CD14-positive monocyte (primary cell): Measurements from ENCODE around the gene TPK1. TPM values are rescaled to one million over a fixed set of nuclear protein-coding genes. Genes with fewer than 3 reads are reported as not detected.

Source experiments
- DNase-seq, 3 donors: peaks; one replicate each; pipeline ENCODE4 v3.0.0-alpha.2; 2011 to 2022
- H2AFZ ChIP-seq: 2 replicates; pipeline ENCODE4 v1.6.0; 2012; ENCODE audit warnings: mild to moderate bottlenecking, low read depth, low read length, inconsistent platforms; ENCODE audit not compliant: insufficient read depth, poor library complexity, severe bottlenecking
- H3K27ac ChIP-seq, 2 donors: 1 replicate in 1 of 2; 2 replicates in 1 of 2; pipeline ENCODE4 v1.5.1; 2012 to 2013; ENCODE audit warnings: low read length in 2 of 2, control low read depth in 1 of 2, inconsistent platforms in 1 of 2, low read depth in 1 of 2, mild to moderate bottlenecking in 1 of 2
- H3K27me3 ChIP-seq, 2 donors: one replicate each; pipeline versions ENCODE4 v1.6.0 to v1.6.1; 2011 to 2013; ENCODE audit warnings: low read length in 2 of 2; ENCODE audit not compliant: control insufficient read depth in 2 of 2, insufficient read depth in 2 of 2
- H3K36me3 ChIP-seq, 2 donors: replicated peaks in 1 of 2; 1 replicate in 1 of 2; 2 replicates in 1 of 2; pipeline versions ENCODE4 v1.5.1 to v1.6.1; 2012 to 2013; ENCODE audit warnings: low read length in 2 of 2, control low read depth in 1 of 2, inconsistent platforms in 1 of 2, mild to moderate bottlenecking in 1 of 2; ENCODE audit not compliant: insufficient read depth in 2 of 2, control insufficient read depth in 1 of 2
- H3K4me1 ChIP-seq, 2 donors: 1 replicate in 1 of 2; 2 replicates in 1 of 2; pipeline versions ENCODE4 v1.5.1 to v1.6.1; 2012 to 2013; ENCODE audit warnings: low read length in 2 of 2, control low read depth in 1 of 2, inconsistent platforms in 1 of 2, mild to moderate bottlenecking in 1 of 2, moderate library complexity in 1 of 2; ENCODE audit not compliant: insufficient read depth in 2 of 2, control insufficient read depth in 1 of 2
- H3K4me2 ChIP-seq: replicated peaks from 2 replicates; pipeline ENCODE3; 2012; ENCODE audit warnings: low read length, moderate library complexity, mild to moderate bottlenecking; ENCODE audit not compliant: poor library complexity, severe bottlenecking; ENCODE audit errors: extremely low read depth
- H3K4me3 ChIP-seq, 3 experiments: fragments of 200-600 bp in 1 of 3; sonication (generic) in 1 of 3; replicated peaks in 1 of 3; 1 replicate in 2 of 3; 2 replicates in 1 of 3; pipeline ENCODE4 v1.5.1; 2011 to 2013; ENCODE audit warnings: low read length in 3 of 3, mild to moderate bottlenecking in 3 of 3, control low read depth in 2 of 3, low read depth in 2 of 3, inconsistent platforms in 1 of 3, moderate library complexity in 1 of 3
- H3K79me2 ChIP-seq: 2 replicates; pipeline ENCODE4 v1.6.0; 2012; ENCODE audit warnings: mild to moderate bottlenecking, control low read depth, inconsistent platforms, low read length, moderate library complexity; ENCODE audit not compliant: insufficient read depth
- H3K9ac ChIP-seq: 2 replicates; pipeline ENCODE4 v1.6.0; 2017; ENCODE audit warnings: low read length, mild to moderate bottlenecking; ENCODE audit not compliant: insufficient read depth, poor library complexity, severe bottlenecking
- H3K9me3 ChIP-seq, 2 donors: replicated peaks in 1 of 2; 1 replicate in 1 of 2; 2 replicates in 1 of 2; pipeline versions ENCODE4 v1.5.1 to v1.6.1; 2012 to 2013; ENCODE audit warnings: low read length in 2 of 2, control low read depth in 1 of 2; ENCODE audit not compliant: control insufficient read depth in 1 of 2, insufficient read depth in 1 of 2
- H4K20me1 ChIP-seq: 2 replicates; pipeline ENCODE4 v1.6.0; 2012; ENCODE audit warnings: mild to moderate bottlenecking, low read length, control low read depth, moderate library complexity; ENCODE audit not compliant: insufficient read depth
- H3K27ac Mint-ChIP-seq, 7 donors: one replicate each; pipeline ENCODE4 v1.8.0; 2020; ENCODE audit warnings: mild to moderate bottlenecking in 7 of 7, mixed read lengths in 7 of 7, moderate library complexity in 6 of 7, inconsistent platforms in 2 of 7
- H3K27me3 Mint-ChIP-seq, 3 donors: one replicate each; pipeline ENCODE4 v1.8.0; 2021 to 2022; ENCODE audit warnings: low read depth in 3 of 3, mild to moderate bottlenecking in 3 of 3, mixed read lengths in 3 of 3, moderate library complexity in 3 of 3, inconsistent platforms in 1 of 3
- H3K36me3 Mint-ChIP-seq, 2 donors: one replicate each; pipeline ENCODE4 v1.8.0; 2020; ENCODE audit warnings: mixed read lengths in 2 of 2, inconsistent platforms in 1 of 2, mild to moderate bottlenecking in 1 of 2
- H3K4me1 Mint-ChIP-seq: one replicate; pipeline ENCODE4 v1.8.0; 2020; ENCODE audit warnings: mild to moderate bottlenecking, mixed read lengths
- H3K4me3 Mint-ChIP-seq, 2 donors: one replicate each; pipeline ENCODE4 v1.8.0; 2020; ENCODE audit warnings: mild to moderate bottlenecking in 2 of 2, mixed read lengths in 2 of 2, moderate library complexity in 1 of 2
- H3K9me3 Mint-ChIP-seq, 7 donors: one replicate each; pipeline ENCODE4 v1.8.0; 2020 to 2022; ENCODE audit warnings: mixed read lengths in 7 of 7, mild to moderate bottlenecking in 6 of 7, moderate library complexity in 6 of 7, inconsistent platforms in 2 of 7
- WGBS: methylation state at CpG from one replicate; pipeline ENCODE4 v1.1.5; 2013; ENCODE audit warnings: missing lambda C conversion rate; ENCODE audit not compliant: insufficient coverage; 5-methylcytosine and 5-hydroxymethylcytosine counted together
- intact Hi-C, 2 donors: fragments of 100-400 bp; cut with micrococcal nuclease; formaldehyde crosslinking; loops; one replicate each; pipeline versions ENCODE4 v1.15.0 to v1.15.1; 2023
- polyA plus RNA-seq, 3 donors: library from polyadenylated mRNA; depleted of rRNA in 1 of 3; unstranded in 2 of 3; stranded (reverse) in 1 of 3; fragments of 300-500 nt in 2 of 3; fragments of >200 nt in 1 of 3; fragmentation: Illumina TruSeq in 2 of 3; gene quantifications; 1 replicate in 2 of 3; 2 replicates in 1 of 3; pipeline ENCODE4 v1.2.3, GENCODE V29; 2012 to 2021
- TF ChIP-seq, protein P1 (sequence below): fragments of 200-600 bp; IDR thresholded peaks from one replicate; pipeline ENCODE4 v1.8.0; 2022; ENCODE audit warnings: antibody characterized with exemption, mild to moderate bottlenecking

Gene TPK1
- polyA plus RNA-seq, 3 donors = 18.9 to 33.8 (median 33.1) TPM

DNA sequence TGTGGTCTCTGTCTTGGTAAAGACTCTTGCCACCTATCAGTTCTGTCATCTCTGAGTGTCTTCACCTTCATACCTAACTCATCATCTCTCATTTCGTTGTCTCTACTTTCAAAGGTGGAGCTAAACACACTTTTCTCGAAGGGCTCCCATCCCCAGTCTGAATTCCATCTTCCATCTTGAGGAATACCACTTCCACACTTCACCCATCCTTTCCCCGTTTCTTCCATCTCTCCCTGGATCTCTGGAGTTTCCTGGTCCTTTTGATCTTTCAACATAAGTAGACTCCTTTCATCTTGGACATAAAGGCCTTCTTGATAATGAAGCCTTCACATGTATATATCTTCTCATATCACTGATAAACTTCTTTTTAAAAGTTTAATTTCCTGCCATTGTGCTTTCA lies 311.6 kb downstream of the TPK1 start:
- Mint-ChIP-seq H3K4me3 (no peak overlapping the region), H3K27me3 (peaks cover 0 to 2% (median 0%) of the 10 kb centered on the region in 3 donors), H3K36me3 (no peaks in the 10 kb centered on the region), H3K4me1 (no peaks in the 10 kb centered on the region), H3K27ac (no peak overlapping the region), H3K9me3 (peaks cover 0 to 1% (median 0%) of the 10 kb centered on the region in 7 donors)
- Histone ChIP-seq H3K9ac (no peak overlapping the region), H4K20me1 (no peaks in the 10 kb centered on the region), H3K79me2 (no peaks in the 10 kb centered on the region), H3K4me2 (no peak overlapping the region), H3K27ac (no peak overlapping the region), H3K4me3 (no peak overlapping the region), H3K4me1 (no peaks in the 10 kb centered on the region), H3K36me3 (no peaks in the 10 kb centered on the region), H3K27me3 (no peaks in the 10 kb centered on the region), H2AFZ (no peak overlapping the region), H3K9me3 (no peaks in the 10 kb centered on the region)
- TF ChIP-seq, protein P1, sequence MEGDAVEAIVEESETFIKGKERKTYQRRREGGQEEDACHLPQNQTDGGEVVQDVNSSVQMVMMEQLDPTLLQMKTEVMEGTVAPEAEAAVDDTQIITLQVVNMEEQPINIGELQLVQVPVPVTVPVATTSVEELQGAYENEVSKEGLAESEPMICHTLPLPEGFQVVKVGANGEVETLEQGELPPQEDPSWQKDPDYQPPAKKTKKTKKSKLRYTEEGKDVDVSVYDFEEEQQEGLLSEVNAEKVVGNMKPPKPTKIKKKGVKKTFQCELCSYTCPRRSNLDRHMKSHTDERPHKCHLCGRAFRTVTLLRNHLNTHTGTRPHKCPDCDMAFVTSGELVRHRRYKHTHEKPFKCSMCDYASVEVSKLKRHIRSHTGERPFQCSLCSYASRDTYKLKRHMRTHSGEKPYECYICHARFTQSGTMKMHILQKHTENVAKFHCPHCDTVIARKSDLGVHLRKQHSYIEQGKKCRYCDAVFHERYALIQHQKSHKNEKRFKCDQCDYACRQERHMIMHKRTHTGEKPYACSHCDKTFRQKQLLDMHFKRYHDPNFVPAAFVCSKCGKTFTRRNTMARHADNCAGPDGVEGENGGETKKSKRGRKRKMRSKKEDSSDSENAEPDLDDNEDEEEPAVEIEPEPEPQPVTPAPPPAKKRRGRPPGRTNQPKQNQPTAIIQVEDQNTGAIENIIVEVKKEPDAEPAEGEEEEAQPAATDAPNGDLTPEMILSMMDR = no peak
- WGBS = 97% methylated on average over 3 of the region's 3 CpGs
- intact Hi-C loops = no loop called here
- DNase-seq = no peak

DNA sequence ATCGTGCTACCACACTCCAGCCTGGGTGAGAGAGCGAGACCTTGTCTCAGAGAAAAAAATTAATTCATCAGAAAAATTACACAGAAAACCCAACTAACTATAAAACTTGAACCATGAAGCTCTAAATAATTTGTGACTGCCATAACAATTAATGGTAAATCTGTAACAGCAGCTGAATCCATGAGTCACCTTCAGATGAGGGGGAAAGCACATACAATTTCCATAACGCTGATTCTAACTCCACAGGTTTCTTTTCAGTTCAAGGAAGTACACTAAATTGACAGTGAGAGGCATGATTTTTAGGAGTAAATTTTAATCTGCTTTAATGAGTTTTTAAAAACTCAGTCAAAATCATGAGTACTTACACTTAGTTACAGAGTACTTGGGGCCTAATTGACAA lies 312.2 kb downstream of the TPK1 start:
- Mint-ChIP-seq H3K4me3 (no peak overlapping the region), H3K27me3 (peaks cover 0 to 2% (median 0%) of the 10 kb centered on the region in 3 donors), H3K4me1 (no peaks in the 10 kb centered on the region), H3K27ac (no peak overlapping the region), H3K36me3 (no peaks in the 10 kb centered on the region), H3K9me3 (peaks cover 0 to 1% (median 0%) of the 10 kb centered on the region in 7 donors)
- WGBS = 100% methylated on average over 2 of the region's 3 CpGs
- no peaks in the 10 kb centered on the region for H4K20me1 ChIP-seq
- TF ChIP-seq, protein P1 = no peak
- no peak overlapping the region for H3K27ac ChIP-seq
- no peak overlapping the region for H2AFZ ChIP-seq
- no peak overlapping the region for H3K9ac ChIP-seq
- H3K9me3 ChIP-seq = no peaks in the 10 kb centered on the region
- no peaks in the 10 kb centered on the region for H3K36me3 ChIP-seq
- DNase-seq = no peak
- no peaks in the 10 kb centered on the region for H3K79me2 ChIP-seq
- no peak overlapping the region for H3K4me2 ChIP-seq
- H3K4me1 ChIP-seq = no peaks in the 10 kb centered on the region
- intact Hi-C loops = no loop called here
- no peak overlapping the region for H3K4me3 ChIP-seq
- H3K27me3 ChIP-seq = no peaks in the 10 kb centered on the region
